HL-60 (cell line): ENCODE data around the gene RFTN1.

Source experiments
- DNase-seq, 2 experiments: peaks; one replicate each; pipeline ENCODE4 v3.0.0-alpha.2; 2010 to 2020; ENCODE audit warnings: low read depth in 1 of 2, low spot score in 1 of 2
- H3K27ac ChIP-seq: fragments of 250-450 bp; sonication (Bioruptor Pico); replicated peaks from 2 replicates; pipeline ENCODE4 v1.5.1; 2020; ENCODE audit warnings: mild to moderate bottlenecking, moderate library complexity
- H3K27me3 ChIP-seq: fragments of 250-450 bp; sonication (Bioruptor Pico); 2 replicates; pipeline ENCODE4 v1.5.1; 2021; ENCODE audit warnings: mild to moderate bottlenecking, moderate library complexity; ENCODE audit not compliant: insufficient read depth, poor library complexity, severe bottlenecking
- H3K4me3 ChIP-seq: replicated peaks from 2 replicates; pipeline ENCODE4 v1.5.1; 2011; ENCODE audit warnings: mild to moderate bottlenecking, control low read depth, low read length; ENCODE audit not compliant: insufficient read depth
- GABPA ChIP-seq: IDR thresholded peaks from 2 replicates; pipeline ENCODE4 v1.6.1; 2012; ENCODE audit warnings: low read depth
- POLR2AphosphoS5 ChIP-seq: IDR thresholded peaks from 2 replicates; pipeline ENCODE4 v1.6.1; 2012; ENCODE audit warnings: low read depth
- SPI1 ChIP-seq: IDR thresholded peaks from 2 replicates; pipeline ENCODE4 v1.6.1; 2012; ENCODE audit warnings: low read depth, mild to moderate bottlenecking, borderline replicate concordance
- TF ChIP-seq, protein P1 (sequence below): IDR thresholded peaks from 2 replicates; pipeline ENCODE4 v1.6.1; 2012; ENCODE audit warnings: low read depth; ENCODE audit not compliant: insufficient replicate concordance
- TF ChIP-seq, protein P2 (sequence below): IDR thresholded peaks from one replicate; pipeline ENCODE4 v1.5.1; 2011; ENCODE audit warnings: low read length, control low read depth, inconsistent platforms; ENCODE audit not compliant: insufficient read depth

Gene RFTN1

DNA sequence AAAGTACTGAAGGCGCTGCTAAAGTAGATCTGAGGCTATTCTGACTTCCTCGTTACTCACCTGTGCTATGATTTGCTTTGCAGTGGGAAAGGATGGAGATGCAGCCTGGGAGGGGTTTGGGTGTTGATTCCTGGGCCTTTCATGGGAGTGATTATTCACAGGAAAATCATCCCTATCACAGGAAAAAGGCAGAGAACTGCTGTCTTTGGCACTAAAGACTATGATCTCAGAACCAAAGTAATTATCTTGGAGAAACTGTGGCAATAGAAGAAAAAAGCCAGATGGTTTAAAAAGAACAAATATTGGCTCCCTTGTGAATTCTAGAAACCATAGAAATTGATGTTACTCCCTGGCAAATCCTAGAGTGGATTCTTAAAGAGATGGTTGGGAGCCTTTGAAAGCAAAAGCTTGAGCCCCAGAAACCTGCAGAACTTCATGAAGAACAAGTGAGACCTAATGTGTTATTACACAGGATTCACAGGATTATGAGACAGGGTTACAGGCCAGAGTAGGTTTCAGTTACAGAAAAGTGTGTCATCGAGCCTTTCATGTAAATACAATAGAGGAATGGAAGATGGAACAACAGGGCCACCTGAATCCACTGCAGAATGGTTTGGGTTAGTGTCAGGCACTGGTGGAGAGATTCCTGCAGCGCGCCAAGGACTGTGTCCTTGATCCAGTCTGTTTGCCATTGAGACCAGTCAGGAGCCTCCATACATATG is 162.7 kb downstream of the RFTN1 start:
- H3K27me3 ChIP-seq = no peaks in the 10 kb centered on the region
- no peak for DNase-seq
- TF ChIP-seq POLR2AphosphoS5 = no peak
- TF ChIP-seq GABPA = no peak
- TF ChIP-seq, protein P1, sequence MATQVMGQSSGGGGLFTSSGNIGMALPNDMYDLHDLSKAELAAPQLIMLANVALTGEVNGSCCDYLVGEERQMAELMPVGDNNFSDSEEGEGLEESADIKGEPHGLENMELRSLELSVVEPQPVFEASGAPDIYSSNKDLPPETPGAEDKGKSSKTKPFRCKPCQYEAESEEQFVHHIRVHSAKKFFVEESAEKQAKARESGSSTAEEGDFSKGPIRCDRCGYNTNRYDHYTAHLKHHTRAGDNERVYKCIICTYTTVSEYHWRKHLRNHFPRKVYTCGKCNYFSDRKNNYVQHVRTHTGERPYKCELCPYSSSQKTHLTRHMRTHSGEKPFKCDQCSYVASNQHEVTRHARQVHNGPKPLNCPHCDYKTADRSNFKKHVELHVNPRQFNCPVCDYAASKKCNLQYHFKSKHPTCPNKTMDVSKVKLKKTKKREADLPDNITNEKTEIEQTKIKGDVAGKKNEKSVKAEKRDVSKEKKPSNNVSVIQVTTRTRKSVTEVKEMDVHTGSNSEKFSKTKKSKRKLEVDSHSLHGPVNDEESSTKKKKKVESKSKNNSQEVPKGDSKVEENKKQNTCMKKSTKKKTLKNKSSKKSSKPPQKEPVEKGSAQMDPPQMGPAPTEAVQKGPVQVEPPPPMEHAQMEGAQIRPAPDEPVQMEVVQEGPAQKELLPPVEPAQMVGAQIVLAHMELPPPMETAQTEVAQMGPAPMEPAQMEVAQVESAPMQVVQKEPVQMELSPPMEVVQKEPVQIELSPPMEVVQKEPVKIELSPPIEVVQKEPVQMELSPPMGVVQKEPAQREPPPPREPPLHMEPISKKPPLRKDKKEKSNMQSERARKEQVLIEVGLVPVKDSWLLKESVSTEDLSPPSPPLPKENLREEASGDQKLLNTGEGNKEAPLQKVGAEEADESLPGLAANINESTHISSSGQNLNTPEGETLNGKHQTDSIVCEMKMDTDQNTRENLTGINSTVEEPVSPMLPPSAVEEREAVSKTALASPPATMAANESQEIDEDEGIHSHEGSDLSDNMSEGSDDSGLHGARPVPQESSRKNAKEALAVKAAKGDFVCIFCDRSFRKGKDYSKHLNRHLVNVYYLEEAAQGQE = no peak
- TF ChIP-seq, protein P2, sequence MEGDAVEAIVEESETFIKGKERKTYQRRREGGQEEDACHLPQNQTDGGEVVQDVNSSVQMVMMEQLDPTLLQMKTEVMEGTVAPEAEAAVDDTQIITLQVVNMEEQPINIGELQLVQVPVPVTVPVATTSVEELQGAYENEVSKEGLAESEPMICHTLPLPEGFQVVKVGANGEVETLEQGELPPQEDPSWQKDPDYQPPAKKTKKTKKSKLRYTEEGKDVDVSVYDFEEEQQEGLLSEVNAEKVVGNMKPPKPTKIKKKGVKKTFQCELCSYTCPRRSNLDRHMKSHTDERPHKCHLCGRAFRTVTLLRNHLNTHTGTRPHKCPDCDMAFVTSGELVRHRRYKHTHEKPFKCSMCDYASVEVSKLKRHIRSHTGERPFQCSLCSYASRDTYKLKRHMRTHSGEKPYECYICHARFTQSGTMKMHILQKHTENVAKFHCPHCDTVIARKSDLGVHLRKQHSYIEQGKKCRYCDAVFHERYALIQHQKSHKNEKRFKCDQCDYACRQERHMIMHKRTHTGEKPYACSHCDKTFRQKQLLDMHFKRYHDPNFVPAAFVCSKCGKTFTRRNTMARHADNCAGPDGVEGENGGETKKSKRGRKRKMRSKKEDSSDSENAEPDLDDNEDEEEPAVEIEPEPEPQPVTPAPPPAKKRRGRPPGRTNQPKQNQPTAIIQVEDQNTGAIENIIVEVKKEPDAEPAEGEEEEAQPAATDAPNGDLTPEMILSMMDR = no peak
- no peak for TF ChIP-seq SPI1
- H3K4me3 ChIP-seq = no peak overlapping the region
- H3K27ac ChIP-seq = no peak overlapping the region

DNA sequence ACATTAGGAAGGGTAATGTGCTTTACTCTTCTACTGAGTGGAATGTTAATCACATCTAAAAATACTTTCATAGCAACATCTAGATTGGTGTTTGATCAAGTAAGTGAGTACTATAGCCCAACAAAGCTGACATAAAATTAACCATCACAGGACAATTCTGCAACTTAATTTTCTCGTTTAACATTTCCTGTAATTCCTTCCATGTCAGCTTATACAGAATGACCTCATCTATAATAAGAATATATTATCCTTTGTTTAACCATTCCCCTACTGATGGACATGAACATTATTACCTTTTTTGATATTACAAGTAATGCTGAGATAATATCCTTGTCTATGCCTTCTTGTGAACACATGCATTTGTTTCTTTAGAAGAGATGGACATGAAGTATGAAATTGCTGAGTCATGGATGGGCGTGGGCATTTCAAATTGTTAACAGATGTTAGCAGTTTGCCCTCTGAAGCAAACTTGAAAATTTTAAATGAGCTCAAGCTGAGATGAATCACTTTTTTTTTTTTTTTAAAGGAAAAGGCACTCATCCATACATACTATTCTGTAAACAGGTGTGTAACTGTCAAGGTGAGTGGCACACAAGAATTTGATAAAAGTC is 163.4 kb downstream of the RFTN1 start:
- H3K4me3 ChIP-seq = no peak overlapping the region
- TF ChIP-seq, protein P1 = no peak
- no peak for TF ChIP-seq POLR2AphosphoS5
- no peak for TF ChIP-seq GABPA
- TF ChIP-seq, protein P2 = no peak
- TF ChIP-seq SPI1 = no peak
- no peak for DNase-seq
- H3K27ac ChIP-seq = no peak overlapping the region
- no peaks in the 10 kb centered on the region for H3K27me3 ChIP-seq

DNA sequence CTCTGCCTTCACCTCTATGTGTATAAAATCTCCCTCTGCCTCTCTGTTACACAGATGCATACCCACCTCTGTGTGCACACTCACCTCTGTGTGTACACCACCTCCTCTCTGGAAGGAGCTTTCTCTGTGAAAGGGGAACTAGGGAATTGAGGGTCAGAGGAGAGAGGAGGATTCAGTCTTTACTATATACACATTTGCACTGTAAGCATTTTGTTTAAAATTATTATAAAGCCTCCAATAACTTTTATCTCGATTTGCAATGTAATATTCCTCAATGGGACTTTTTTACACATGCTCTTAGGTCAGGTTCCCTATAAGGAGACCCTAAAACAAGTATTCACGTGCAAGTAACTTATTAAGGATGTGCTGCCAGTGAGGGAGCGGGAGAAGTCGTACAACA is 166.0 kb downstream of the RFTN1 start:
- H3K27me3 ChIP-seq = no peaks in the 10 kb centered on the region
- H3K4me3 ChIP-seq = no peak overlapping the region
- DNase-seq = no peak
- TF ChIP-seq SPI1 (no peak), GABPA (no peak), POLR2AphosphoS5 (no peak)
- TF ChIP-seq, protein P1 = no peak
- TF ChIP-seq, protein P2 = no peak
- H3K27ac ChIP-seq = no peak overlapping the region
